CD4-positive, alpha-beta T cell treated with Interleukin-4 for 1 hour (primary cell): ENCODE results near the gene ANGPTL4.
A peak's percentile ranks its signal among the peaks of the same experiment; 100 is the strongest.
"Not testable (repeated sequence)": the region's sequence is repeated elsewhere in the genome, so short reads cannot be mapped to it uniquely, and the experiment has no call there.

Experiments used
- DNase-seq, 2 donors: peaks; one replicate each; pipeline ENCODE4 v3.0.0-alpha.2; 2020 to 2022

ANGPTL4 gene

DNA sequence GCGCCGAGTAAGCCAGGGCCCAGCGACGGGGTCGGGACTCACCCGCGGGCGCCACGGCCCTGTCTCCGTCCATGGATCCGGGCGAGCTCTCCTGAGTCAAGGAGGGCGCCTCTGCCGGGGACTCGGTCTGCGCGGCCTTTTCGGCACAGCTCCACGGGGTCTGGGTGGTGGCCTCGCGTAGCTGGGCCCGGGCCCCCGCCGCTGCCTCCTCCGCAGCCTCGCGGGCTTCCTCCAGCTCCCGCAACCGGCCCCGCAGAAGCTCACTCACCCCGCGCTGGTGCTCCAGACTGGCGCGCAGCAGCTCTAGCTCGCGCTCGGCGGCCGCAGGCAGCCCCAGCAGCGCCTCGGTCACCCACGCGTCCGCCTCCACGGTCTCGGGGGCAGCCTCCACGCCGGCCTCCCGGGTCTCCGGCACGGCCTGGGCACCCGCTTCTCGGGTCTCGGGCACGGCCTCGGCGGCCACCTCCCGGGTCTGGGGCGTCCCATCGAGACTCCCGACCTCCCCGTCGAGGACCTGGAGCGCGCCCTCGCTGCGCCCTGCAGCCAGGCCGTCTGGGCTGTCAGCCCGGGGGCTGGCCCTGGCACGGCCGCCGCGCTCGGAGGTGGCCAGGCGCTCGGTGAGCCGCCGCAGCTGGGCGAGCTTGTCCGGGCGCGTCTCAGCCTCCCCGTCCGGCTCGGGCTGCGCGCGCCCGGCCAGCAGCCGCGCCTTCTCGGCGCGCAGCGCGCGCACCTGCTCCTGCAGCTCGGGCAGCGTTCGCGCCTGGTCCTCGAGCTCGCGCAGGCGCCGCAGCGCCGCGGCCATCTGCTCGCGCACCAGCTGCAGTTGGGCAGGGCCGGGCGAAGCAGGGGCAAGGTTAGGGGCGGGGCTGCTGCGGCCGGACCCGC, 29.3 kb upstream of the ANGPTL4 start:
- peak in 1 of 2 donors; percentile 28 for DNase-seq

DNA sequence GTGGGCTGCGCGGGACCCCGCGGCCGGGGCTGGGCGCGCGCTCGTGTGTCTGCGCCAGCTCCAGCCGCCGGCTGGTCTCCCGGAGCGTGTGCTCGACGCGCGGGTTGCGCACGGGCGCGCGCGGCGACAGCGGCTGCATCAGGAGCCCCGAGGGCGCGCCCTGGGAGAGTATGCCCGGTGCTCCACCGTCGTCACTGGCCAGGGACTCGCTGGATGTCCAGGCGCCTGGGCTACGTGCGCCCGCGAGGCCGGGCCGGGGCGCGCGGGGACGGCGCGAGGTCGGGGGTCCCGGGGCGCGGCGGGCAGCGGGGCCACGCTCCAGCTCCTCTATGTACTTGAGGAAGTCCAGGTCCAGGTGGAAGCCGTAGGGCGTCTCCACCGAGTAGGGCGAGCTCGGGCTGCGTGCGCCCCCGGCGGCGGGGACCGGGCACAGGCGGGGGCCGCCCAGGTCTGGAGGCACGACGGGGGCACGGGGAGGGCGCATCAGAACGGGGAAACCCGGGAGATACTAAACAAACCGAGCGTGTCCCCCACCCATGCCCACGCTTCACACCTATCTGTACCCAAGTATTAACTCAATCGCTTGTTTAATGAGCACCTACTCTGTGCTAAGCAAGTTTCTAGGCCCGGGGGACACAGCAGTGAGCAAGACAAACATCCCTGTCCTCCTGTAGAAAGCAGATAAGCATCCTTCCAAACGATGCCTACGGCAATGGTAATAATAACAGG, 28.4 kb upstream of the ANGPTL4 start:
- no peak for DNase-seq

DNA sequence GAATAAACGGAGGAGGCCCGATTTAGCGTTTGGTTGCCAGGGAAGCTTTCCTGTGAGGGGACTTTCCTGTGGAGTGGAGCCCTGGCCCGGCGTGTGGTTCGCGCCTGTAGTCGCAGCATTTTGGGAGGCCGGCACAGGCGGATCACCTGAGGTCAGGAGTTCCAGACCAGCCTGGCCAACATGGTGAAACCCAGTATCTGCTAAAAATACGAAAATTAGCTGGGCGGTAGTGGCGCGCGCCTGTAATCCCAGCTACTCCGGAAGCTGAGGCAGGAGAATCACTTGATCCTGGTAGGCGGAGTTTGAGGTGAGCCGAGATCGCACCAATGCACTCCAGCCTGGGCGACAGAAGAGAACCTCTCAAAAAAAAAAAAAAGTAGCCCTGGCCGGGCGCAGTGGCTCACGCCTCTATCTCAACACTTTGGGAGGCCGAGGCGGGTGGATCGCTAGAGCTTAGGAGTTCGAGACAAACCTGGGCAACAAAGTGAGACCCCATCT, 27.8 kb upstream of the ANGPTL4 start:
- no peak for DNase-seq

DNA sequence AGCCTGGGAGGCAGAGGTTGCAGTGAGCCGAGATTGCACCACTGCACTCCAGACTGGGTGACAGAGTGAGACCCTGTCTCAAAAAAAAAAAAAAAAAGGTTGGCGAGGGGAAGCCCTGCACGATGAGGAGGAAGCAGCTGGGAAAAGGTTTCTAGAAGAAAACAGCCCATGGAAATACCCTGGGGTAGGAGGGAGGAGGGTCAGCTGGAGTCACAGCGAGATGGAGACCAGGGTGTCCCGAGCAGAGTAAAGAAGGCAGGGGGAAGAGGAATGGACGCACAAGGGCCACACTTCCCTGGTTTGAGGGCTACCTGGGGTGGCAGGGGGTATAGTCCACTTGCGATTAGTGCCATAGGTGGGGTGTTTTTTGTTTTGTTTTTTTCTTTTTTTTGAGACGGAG, 27.3 kb upstream of the ANGPTL4 start:
- DNase-seq = no peak

DNA sequence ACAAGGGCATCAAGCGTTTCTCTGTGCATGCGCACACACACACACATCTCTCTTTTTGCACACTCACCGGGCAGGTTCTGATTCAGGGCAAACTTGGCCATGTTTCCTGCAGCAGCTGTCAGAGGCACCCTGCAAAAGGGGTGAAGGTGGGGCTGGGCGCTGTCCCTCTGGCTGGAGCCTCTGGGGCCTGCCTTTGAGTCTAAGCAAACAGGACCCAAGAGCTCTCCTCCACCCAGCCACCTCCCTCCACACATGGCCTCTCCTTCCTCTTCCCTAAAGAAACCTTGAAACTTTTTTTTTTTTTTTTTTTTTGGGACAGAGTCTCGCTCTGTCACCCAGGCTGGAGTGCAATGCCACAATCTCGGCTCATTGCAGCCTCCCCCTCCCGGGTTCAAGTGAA, 26.2 kb upstream of the ANGPTL4 start:
- DNase-seq = no peak

DNA sequence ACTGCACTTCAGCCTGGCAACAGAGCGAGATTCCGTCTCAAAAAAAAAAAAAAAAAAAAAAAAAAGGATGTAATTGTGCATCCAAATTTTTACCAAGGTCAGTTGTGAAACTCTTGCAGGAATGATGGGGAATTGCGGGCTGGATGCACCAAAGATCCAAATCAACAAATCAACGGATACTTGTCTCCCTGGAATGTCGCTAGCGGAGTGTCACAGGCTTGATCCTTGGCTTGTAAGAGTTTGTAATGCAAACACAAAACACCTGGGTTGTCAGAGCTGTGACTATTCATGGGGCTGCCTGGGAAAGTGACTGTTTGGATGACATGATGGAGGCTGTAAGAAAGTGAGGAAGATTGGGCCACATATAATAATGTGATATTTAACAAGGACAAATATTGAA, 25.1 kb upstream of the ANGPTL4 start:
- DNase-seq = no peak

DNA sequence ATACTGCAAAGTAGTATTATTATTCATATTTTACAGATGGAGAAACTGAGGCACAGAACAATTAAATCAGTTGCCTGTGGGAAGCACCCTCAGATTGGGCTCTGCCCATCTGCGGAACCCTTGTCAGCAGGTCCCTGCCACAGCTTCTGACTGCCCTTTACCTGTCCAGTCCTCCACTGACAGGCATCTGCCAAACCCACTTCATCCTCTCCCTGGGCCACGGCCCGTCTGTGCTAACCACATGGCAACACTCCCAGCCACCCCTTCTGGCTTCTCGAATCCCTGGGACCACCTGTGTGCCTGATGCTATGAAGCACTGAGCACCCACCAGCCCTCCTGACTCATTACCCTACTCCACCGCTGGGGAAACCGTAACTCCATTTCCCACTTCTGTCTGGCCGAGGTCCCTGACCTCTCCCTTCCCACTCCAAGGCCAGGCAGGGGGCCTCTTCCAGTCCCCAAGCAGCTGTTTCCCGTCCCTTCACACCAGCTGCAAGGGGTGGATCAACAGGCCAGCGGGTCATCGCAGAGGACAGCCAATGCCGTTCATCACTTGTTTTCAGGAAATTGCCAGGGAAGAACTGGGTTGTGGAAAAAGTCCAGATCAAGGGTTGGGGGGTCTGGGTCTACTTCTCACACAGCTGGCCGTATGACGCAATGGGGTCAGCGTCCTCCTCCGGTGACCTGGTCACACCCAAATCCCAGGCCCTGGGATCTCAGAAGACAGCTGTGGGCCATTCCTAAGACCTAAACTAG, 23.4 kb upstream of the ANGPTL4 start:
- no peak for DNase-seq

DNA sequence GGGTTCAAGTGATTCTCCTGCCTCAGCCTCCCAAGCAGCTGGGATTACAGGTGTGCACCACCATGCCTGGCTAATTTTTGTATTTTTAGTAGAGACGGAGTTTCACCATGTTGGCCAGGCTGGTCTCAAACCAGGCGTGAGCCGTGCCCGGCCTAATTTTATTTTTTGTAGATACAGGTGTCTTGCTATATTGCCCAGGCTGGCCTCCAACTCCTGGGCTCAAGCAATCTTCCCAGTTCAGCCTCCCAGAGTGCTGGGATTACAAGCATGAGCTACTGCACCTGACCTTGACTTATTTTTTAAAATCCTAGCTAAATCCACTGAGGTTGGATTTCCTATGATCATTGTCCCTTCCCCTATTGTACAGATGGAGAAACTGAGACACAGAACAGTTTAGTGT, 22.5 kb upstream of the ANGPTL4 start:
- not testable (repeated sequence) for DNase-seq

DNA sequence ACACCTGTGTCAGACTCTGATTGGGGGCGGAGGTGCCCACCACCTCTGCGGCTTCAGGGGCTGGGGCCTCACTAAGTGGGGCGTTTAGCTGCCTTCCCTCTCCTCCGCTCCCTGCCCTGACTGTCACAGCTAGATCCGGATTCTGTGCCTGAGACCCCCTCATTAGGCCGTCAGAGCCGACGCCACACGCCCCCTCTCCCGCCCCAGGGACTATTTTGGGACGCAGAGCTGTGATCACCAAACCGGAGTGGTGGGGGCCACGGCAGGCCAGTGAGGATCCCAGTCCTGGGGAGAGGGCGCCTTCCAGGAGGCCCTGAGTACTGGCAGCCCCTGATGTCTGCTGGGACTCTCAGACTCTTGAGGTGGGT, 21.7 kb upstream of the ANGPTL4 start:
- no peak for DNase-seq

DNA sequence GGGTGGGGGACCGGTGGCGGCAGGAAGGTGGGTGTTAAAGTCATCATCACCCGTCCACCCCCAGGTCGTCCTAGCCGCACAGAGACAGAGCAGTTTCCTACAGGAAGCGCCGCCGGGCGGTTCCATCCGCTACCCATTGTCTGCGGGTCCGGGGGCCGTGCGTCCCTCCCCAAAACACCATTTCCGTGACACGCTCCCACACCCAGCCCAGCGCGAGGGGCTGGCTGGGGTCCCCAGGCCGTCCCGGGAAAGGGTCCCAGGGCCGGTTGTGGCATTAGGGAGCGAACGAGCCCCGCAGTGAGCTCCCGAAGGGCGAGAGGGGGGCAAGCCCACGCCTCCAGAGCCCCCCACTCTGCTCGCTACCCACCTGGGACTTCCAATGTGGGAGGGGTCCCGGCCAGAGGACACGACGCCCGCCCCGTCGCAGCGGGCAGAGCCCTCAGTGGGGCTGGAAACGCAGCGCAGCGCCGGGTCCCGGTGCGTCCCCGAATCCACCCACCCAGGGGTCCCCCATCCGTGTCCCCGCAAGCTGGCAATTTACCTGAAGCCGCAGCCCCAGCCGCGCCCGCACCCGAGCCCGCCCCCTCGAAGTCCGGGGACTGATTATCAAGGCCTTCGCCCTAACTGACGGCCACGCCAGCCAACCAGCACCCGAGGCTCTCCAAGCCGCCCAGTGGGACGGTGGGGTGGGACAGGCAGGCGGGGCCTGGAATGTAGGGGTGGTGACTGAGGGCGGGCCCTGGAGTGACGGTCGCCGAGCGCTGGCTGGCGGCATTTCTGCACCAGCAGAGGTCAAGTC, 21.1 kb upstream of the ANGPTL4 start, which contains the start of gene KANK3:
TSS of gene KANK3 (minus strand) at position 579 of the 799 bp plus-strand sequence. CDS start 5,434 bp downstream, outside the sequence.
- peak; percentile 93 to 94 for DNase-seq

DNA sequence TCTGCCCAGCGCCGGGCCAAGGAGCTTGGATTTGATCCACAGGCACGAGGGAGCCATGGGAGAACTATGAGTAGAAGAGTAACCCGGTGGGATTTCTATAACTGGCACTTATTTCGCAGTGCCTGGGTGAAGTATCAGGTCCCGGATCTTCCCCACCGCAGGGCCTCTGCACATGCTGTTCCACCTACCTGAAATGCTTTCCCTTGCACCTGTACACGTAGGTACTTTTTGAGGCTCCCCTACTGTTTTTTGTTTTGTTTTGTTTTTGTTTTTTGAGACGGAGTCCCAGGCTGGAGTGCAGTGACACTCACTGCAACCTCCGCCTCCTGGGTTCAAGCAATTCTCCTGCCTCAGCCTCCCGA, 20.5 kb upstream of the ANGPTL4 start:
- DNase-seq = no peak

DNA sequence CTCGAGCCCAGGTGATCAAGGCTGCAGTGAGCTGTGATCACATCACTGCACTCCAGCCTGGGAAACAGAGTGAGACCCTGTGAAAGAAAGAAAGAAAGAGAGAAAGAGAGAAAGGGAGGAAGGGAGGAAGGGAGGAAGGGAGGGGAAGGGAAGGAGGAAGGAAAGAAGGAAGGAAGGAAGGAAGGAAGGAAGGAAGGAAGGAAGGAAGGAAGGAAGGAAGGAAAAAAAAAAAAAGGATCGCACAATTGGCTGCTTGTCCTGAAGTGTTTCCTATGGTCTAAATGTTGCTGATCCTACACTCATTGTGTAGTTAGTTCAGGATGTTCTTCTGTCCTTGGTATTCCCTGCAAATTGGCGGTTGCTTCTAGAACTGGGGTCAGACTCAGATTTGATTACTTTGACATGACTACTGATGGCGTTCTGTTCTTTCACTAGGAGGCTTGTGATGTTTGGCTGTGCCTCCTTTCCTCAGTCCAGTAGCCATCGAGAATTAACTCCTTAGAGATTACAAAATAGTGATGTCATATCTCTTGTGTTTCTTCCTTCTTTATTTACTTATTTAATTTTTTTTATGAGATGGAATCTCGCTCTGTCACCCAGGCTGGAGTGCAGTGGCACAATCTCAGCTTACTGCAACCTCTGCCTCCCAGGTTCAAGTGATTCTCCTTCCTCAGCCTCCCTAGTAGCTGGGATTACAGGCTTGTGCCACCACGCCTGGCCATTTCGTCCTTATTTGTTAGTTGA, 14.2 kb upstream of the ANGPTL4 start:
- DNase-seq = not testable (repeated sequence)

DNA sequence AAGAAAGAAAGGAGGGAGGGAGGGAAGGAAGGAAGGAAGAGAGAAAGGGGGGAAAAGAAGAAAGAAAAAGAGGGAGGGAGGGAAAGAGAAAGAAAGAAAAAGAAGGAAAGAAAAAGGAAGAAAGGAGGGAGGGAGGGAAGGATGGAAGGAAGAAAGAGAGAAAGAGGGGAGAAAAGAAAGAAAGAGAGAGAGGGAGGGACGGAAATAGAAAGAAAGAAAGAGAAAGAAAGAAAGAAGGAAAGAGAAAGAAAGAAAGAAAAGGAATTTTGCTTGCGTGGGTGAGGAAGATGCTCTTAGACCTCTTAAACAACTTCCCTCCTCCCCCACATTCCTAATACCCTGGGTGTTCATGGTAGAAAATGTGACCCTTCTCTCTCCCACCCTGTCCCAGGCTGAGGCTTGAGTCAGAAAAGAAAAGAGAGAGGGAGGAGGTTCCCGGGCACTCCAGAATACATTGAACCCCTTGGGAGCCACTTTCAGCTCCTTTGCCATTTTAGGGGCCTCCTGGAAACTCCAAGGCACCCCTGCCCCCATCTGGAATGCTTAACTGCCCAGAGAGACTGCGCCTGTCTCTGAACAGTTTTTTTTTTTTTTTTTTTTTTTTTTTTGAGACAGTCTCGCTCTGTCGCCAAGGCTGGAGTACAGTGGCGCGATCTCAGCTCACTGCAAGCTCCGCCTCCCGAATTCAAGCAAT, 11.7 kb upstream of the ANGPTL4 start:
- DNase-seq = no peak

DNA sequence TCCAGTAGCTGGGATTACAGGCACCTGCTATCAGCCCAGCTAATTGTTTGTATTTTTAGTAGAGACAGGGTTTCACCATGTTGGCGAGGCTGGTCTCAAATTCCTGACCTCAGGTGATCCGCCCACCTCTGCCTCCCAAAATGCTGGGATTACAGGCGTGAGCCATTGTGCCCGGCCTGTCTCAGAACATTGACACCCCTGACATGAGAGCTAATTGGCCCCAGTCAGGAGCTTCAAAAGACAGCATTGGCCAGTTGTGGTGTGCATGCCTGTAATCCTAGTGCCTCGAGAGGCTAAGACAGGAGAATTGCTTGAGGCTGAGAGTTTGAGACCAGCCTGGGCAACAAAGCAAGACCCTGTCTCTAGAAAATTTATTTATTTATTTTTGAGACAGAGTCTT, 11.1 kb upstream of the ANGPTL4 start:
- not testable (repeated sequence) for DNase-seq

DNA sequence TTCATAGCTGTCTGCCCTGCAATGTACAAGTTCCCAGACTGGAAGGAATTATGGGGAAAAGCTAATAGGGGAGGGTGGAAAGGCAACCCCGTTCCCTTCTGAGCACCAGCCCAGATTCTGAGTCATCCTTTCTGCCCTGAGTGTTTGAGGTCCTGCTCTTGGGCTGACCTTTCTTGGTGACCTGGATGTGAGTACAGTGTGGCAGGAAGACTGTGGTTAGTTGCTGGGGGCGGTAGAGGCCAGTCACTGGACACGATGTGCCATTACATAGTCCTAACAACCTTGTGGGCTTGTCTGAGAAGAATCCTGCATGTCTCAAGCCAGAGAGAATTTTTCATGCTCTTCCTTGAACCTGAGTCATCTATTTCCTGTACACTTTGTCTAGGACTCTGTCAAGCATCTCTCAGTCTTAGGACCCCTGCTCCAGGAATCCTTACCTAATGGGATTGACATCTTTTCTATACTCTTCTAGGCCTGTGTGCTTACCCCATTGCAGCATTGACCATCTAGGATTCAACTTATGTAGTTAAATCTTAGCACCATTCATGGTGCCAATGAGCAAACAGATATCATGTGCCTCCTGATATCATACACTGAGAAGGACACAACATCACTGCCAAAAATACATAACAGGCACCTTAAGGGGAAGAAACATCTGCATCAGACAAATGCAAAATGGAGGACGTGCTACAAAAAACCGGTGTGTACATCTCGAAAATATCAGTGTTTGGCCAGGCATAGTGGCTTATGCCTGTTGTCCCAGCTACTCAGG, 8.1 kb upstream of the ANGPTL4 start:
- no peak for DNase-seq

DNA sequence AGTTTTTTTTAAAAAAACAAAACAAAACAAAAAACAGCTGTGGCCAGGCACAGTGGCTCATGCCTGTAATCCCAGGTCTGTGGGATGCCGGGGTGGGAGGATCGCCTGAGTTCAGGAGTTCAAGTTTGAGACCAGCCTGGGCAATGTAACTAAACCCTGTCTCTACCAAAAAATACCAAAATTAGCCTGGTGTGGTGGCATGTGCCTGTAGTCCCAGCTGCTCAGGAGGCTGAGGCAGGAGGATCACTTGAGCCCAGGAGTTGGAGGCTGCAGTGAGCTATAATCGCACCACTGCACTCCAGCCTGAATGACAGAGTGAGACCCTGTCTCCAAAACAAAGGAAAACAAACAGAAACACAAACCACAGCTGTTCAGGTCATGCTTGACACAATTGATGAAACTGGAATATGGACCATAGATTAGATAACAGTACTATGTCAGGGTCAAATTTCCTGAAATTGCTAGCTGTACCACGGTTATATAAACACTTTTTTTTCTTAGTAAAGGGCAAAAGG, 6.9 kb upstream of the ANGPTL4 start:
- DNase-seq = no peak

DNA sequence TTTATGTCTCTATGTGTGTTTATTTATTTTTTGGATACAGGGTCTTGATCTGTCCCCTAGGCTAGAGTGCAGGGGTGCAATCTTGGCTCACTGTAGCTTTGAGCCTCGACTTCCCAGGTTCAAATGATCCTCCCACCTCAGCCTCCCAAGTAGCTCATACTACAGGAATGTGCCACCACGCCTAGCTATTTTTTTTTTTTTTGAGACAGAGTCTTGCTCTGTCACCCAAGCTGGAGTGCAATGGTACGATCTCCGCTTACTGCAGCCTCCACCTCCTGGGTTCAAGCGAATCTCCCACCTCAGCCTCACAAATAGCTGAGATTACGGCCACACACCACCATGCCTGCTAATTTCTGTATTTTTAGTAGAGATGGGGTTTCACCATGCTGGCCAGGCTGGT, 5.0 kb upstream of the ANGPTL4 start:
- no peak for DNase-seq

DNA sequence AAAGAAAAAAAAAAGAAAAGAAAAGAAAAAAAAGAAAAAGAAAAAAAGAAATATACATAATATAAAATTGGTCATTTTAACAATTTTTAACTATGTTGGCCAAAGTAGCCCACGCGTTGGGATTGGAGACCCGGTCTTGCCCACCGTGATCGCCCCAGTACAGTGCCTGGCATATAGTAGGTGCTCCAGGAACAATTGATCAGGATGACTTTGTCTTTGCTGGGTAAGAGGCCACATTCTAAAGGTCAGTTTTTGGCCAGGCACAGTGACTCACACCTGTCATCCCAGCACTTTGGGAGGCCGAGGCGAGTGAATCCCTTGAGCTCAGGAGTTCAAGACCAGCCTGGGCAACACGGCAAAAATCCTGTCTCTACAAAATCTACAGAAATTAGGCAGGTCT, 3.8 kb upstream of the ANGPTL4 start:
- no peak for DNase-seq

DNA sequence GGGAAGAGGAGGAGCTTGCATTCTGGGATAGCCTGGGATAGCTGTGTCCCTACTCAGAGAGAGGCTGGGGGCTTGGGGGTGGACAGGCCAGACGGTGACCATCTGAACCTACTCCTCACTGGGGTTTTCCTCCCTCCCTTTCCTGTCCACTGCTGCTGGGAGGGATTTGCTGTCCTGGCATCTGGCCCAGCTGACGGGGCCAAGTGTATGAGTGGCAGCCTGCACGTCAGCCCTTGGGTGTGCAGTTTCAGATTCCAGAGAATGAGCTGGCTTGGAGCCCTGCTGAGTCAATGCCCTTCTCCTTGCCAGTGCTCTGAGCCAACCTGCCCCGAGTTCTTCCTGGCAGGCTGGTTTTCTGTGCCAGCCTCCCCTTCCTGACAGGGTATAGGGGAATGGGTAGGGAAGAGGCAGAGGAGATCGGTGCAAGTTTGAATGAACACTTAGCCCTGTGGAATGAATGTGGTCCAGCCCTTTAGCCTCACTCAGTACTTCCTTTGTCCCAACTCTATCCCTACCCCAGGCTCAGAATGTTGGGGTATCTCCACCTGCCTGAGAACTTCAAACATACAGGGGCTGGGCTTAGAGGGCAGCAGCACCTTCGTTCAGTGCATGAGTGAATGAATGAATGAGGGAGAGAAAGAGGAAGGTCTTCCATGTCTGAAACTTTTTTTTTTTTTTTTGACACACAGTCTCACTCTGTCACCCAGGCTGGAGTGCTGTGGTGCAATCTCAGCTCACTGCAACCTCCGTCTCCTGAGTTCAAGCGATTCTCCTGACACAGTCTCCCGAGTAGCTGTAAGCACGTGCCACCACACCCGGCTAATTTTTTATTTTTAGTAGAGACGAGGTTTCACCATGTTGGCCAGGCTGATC, 1.8 kb upstream of the ANGPTL4 start:
- DNase-seq = peak in 1 of 2 donors; percentile 40
